AG04450 (cell line): ENCODE results near the gene EPO. TPM values are rescaled to one million over a fixed set of nuclear protein-coding genes. Genes with fewer than 3 reads are reported as not detected.

Experiments
- CTCF ChIA-PET: fragments of 300-600, 350-600 bp; formaldehyde crosslinking; extraction: SDS; loops from one replicate; lab custom pipeline; 2022; ENCODE audit warnings: antibody characterized with exemption, inconsistent platforms; lab: Charles Lee
- POLR2A ChIA-PET: fragments of 350-600 bp; formaldehyde crosslinking; extraction: SDS; loops from one replicate; lab custom pipeline; 2021; ENCODE audit warnings: antibody characterized with exemption, inconsistent platforms; lab: Yijun Ruan, JAX
- DNase-seq: peaks from one replicate; pipeline ENCODE4 v3.0.0-alpha.2; 2011; ENCODE audit warnings: low read depth, low spot score
- H3K27ac ChIP-seq: one replicate; pipeline ENCODE4 v1.5.1; 2012; ENCODE audit warnings: low read depth, low read length, control low read depth
- H3K27me3 ChIP-seq: one replicate; pipeline ENCODE4 v1.6.0; 2012; ENCODE audit warnings: low read length; ENCODE audit not compliant: control insufficient read depth, insufficient read depth
- H3K4me3 ChIP-seq: 2 replicates; pipeline ENCODE4 v1.5.1; 2011; ENCODE audit warnings: mild to moderate bottlenecking, low read depth, low read length, control low read depth
- H3K9me3 ChIP-seq: 2 replicates; pipeline ENCODE4 v1.5.1; 2012; ENCODE audit warnings: low read length; ENCODE audit not compliant: control insufficient read depth, insufficient read depth
- CTCF ChIP-seq: IDR thresholded peaks from 2 replicates; pipeline ENCODE4 v1.5.1; 2011; ENCODE audit warnings: low read depth, low read length, control low read depth, inconsistent platforms
- polyA plus RNA-seq: library from polyadenylated mRNA; depleted of rRNA; stranded (reverse); fragments of >200 nt; gene quantifications from 2 replicates; pipeline ENCODE4 v1.2.3, GENCODE V29; 2011

The EPO gene
- polyA plus RNA-seq, 1 experiment: not detected

- no peaks in the 10 kb centered on the region for H3K9me3 ChIP-seq
- ChIA-PET CTCF (interaction anchor here (1.1 to 4.3 kb wide), 6 partner anchors 12 to 162 kb away, joined by 3 to 56 read pairs (median 18); partner anchors contain the start of genes POP7 and SLC12A9), POLR2A (interaction anchor here (0.7 to 0.9 kb wide), 3 partner anchors 10 to 162 kb away, joined by 3 to 5 read pairs (median 4); no protein-coding TSS in a partner anchor)
- TF ChIP-seq CTCF: no peak
- DNase-seq: no peak
- no peak overlapping the region for H3K27ac ChIP-seq
- no peak overlapping the region for H3K4me3 ChIP-seq
- no peaks in the 10 kb centered on the region for H3K27me3 ChIP-seq
Observed at GRCh38 chr7:100689230-100690135, 30.8 kb upstream of the EPO start.

GRCh38 chr7:100691676-100692577, 28.3 kb upstream of the EPO start:
- 0 out of 2 replicates have a peak, but pooled peaks cover 4% of the 10 kb centered on the region for H3K9me3 ChIP-seq
- peaks cover 2% of the 10 kb centered on the region for H3K27me3 ChIP-seq
- CTCF ChIA-PET: interaction anchor here (0.6 to 4.3 kb wide), 28 partner anchors 10 to 508 kb away, joined by 3 to 56 read pairs (median 4); partner anchors contain the start of genes AGFG2, FBXO24, LRCH4 and MOSPD3
- POLR2A ChIA-PET: interaction anchor here (0.6 to 1.5 kb wide), 5 partner anchors 14 to 225 kb away, joined by 3 to 5 read pairs (median 4); partner anchors contain the start of genes FBXO24, LRCH4, PCOLCE and POP7
- H3K27ac ChIP-seq: no peak overlapping the region
- DNase-seq: no peak
- H3K4me3 ChIP-seq: peak overlapping the region; percentile 80
- peak; percentile 90 for TF ChIP-seq CTCF

- Histone ChIP-seq H3K4me3 (peak overlapping the region; percentile 80), H3K9me3 (0 out of 2 replicates have a peak, but pooled peaks cover 4% of the 10 kb centered on the region), H3K27me3 (peaks cover 2% of the 10 kb centered on the region), H3K27ac (peak overlapping the region; percentile 11)
- POLR2A ChIA-PET: interaction anchor here (0.6 to 1.5 kb wide), 5 partner anchors 13 to 264 kb away, joined by 3 to 5 read pairs (median 4); partner anchors contain the start of genes FBXO24, LRCH4, PCOLCE and POP7
- no peak for DNase-seq
- CTCF ChIA-PET: interaction anchor here (0.5 to 4.3 kb wide), 8 partner anchors 11 to 165 kb away, joined by 3 to 56 read pairs (median 30); partner anchors contain the start of genes POP7 and SLC12A9
- no peak for TF ChIP-seq CTCF
Observed at GRCh38 chr7:100692578-100692961, 27.7 kb upstream of the EPO start.

DNA sequence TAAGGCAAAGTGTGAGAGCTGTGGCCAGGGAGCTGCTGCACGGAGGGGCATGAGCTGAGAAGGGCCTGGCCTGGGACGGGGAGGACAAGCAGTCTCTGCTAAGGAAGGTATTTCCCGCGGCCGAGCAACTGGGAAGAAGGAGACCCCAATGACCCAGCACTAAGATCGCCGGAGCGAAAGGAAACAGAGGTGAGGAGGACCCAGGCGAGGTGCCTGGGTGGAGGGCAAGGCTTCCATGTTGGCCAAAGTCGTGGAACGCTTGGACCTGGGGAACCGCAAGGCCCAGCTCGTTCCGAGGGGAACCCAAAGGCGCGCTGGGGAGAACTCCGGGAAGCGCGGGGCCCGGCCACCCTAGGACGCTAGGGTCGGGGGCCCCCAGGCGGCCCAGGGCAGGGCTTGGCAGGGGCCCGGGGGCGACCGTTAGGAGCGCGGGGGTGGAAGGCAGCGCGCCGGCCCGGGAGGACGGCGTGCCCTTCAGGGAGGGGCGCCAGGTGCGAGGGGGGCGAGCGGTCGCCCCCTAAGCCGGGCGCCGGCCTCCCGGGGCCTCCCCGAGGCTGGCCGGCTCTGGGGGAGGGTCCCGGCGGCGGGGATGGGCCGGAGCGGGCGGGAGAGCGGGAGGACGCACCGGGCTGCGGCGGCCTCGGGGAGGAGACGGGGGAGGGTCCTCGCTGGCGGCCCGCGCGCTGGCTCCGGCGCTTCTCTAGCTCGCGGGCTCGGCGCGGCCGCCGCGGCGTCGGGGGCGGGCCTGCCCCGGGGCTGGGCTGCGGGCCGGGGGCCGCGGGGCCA, 26.8 kb upstream of the EPO start:
- no peak for TF ChIP-seq CTCF
- peaks cover 2% of the 10 kb centered on the region for H3K27me3 ChIP-seq
- H3K4me3 ChIP-seq: peak overlapping the region; percentile 80
- no peak overlapping the region for H3K27ac ChIP-seq
- no peak for DNase-seq
- 0 out of 2 replicates have a peak, but pooled peaks cover 4% of the 10 kb centered on the region for H3K9me3 ChIP-seq
- CTCF ChIA-PET: interaction anchor here (0.5 to 4.3 kb wide), 9 partner anchors 12 to 451 kb away, joined by 3 to 56 read pairs (median 7); partner anchors contain the start of genes POP7 and SLC12A9
- POLR2A ChIA-PET: interaction anchor here (0.6 to 1.8 kb wide), 6 partner anchors 12 to 265 kb away, joined by 3 to 19 read pairs (median 4); partner anchors contain the start of genes PCOLCE, POP7, SLC12A9 and ZCWPW1
